Activated gamma-delta T cell treated with anti-CD3 and anti-CD28 coated beads, Interleukin-2, amount 50 U/mL, for 16 hours (primary cell): Measurements from ENCODE around the gene ANK3.

Experiments used
- DNase-seq: peaks from one replicate; pipeline ENCODE4 v3.0.0-alpha.2; 2020; ENCODE audit warnings: low read depth

Gene ANK3

DNA sequence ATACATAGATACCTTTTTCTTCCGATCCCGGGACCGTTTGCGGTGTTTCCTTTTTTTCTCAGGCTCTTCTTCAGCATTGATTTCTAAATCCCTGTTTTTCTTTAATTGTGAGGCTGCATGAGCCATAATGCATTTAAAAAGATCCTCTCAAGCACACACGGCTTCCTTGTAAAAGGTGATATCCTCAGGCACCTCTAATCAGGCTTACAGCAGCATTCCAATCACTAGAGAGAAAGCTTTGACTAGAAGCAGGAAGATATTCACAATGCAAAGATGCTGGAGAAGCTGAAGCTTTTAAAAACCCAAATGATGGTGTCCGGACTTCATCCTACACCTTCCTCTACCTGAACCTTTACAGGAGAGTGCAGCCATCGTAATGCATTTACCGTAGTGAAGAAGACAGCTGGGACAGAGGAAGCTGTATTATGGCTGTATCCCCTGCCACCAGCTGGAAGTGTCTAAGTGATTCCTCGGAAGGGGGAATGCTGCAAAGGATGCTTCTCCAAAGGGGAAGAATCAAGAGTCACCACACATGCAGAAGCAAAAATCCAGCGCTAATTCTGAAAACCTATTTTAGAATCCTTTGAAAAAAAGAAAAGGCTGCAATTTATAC, at the start of gene ANK3:
ANK3 (minus strand) TSS at position 463 of the 613 bp plus-strand sequence; CDS start at position 126, 337 bp downstream.
- no peak for DNase-seq

DNA sequence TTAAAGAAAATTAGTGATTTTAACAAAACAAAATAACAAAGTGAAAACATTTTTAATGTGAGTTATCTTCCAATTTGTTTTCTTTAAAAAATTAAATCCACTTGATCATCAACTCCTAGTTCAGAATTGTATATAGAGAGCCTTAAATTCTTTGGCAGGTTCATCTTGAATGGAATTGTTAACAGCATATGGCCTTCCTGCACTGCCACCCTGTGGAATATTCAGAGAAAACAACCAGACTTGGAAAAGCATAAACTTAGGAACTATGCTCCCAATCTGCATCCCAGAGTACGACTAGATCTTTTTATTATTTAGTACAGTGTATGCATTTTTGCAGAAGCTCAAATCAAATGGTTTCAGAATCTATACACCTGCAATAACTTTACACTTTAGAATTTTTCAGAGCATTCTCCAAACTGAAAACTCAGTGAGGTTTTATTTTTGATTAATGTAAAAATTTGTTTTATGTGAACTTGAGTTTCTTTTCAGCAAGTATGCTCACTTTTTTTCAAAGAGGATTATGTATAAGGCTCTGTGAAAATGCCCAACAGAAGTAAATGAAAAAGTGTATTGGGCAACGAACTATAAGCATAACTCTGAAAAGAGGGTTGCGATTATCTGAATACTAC, 44.9 kb upstream of the ANK3 start:
- no peak for DNase-seq

DNA sequence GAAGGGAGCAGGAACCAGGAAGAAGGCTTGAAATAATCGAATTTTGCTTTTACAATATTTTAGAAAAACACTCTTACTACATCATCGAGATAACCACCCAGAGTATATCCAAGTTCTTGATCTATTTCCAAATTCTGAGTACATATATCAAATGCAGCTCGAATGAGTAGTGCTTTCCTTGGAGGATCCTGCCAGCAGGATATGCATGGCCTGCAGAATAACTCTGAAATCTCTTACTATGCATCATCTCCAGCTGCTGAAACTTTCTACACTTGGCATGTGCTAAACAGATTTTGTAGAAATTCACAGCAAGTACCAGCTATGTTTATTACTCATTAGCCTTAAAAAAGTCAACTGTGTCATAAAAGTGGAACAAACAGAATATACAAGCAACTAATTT, 44.0 kb upstream of the ANK3 start:
- no peak for DNase-seq

GRCh38 chr10:60430836-60431597, 41.3 kb upstream of the ANK3 start:
- DNase-seq, result no peak

DNA sequence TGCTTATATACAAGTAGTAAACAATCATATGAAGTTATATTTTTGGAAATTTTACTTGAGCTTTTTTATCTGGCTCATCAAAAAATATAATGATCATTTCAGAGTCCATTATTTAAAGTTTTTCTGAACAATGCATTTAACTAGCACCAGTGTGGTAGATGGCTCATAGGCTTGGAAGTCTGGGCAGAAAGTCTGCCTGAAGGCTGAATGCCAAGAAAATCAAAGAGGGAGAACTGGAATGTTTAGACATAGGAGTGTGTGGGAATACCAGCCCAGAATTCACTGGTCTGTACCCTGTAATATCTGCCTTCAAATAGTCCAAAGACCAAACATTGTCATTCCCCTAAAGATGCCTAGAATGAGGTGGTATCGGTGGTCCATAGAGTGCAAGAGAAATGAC, 40.3 kb upstream of the ANK3 start:
- no peak for DNase-seq

- DNase-seq, result no peak
These were observed 39.6 kb upstream of the ANK3 start for GRCh38 chr10:60429084-60429849.

DNA sequence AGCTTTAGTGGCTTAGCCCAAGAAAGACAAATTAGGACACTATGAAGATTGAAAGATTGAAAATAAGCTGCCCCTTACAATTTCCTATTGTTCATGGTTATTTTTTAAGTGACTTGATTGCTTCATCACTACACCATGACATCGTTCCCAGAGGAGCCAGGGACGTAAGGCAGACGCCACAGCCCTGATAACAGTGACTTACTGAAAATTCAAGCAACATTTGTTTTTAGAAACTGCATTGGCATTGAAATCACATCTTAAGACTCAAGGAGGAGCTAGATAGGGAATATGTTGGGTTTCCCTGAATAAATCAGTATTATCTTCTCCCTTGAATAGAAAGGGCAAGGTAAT, 38.7 kb upstream of the ANK3 start:
- DNase-seq, result no peak

DNA sequence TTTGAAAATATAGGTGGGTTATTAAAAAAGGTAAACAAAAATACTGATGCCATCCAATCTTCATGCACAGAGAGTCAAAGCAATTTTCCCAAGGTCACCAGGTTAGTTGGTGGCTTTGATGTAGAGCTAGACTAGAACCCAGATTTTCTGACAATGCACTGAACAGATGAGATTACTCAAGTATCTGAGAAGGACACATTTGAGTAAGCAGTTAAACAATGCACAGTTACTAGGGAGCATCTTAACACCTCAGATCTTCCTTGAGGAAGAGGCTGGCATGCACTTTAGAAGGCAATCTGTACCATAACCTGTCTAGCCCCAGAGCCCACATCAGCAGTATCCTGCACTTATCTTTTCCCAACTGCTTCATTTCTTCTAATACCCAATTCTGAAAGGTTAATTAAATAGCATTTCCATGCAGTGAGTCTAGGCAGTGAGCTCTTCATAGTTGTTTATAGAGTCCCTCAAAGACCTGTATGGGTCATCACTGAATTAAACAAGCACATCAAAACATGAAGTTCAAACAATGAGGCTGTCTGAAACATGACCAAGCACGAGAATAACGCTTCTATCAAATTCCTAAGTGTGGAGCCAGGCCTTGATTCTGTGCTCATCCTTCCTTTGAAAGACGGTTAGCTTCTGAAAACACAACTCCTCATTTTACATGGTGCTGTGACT, 38.2 kb upstream of the ANK3 start:
- DNase-seq, result no peak

DNA sequence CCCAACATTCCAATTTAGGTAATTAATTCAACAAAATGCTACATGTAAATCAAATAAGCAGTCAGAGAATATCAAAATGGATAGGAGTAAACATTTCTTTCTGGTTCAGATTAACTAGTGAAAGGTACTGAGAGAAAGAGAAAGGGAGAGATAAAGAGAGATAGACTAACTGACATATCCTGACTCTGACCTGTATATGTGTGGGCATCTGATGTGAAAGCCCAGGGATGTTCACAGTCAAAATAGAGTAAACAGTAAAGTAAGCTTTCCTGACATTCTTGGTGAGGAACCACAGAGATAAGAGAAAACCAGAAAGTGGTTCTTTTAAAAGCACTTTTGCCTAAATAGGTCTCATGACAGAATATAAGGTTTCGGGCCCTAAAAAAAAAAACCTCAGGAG, 37.5 kb upstream of the ANK3 start:
- no peak for DNase-seq

DNA sequence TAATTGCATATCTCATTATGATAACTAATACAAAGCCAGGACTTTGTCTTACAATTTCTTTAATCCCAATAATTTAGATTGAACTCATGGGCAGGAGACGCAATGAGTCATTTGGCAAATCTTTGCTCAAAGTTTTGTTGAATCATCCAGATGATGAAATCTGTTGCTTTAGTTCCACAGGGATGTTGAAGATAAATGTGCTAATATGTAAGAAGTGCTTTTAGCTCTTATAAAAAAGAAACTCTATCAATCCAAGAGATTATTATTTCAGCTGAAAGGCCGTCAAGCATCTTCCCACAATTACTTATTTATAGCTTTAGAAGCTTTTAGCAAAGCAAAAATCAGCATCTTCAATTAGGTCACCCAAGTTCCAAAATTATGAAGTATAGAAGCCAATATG, 36.8 kb upstream of the ANK3 start:
- no peak for DNase-seq

GRCh38 chr10:60425392-60426110, 35.9 kb upstream of the ANK3 start:
- no peak for DNase-seq

GRCh38 chr10:60424971-60425370, 35.3 kb upstream of the ANK3 start:
- no peak for DNase-seq

DNA sequence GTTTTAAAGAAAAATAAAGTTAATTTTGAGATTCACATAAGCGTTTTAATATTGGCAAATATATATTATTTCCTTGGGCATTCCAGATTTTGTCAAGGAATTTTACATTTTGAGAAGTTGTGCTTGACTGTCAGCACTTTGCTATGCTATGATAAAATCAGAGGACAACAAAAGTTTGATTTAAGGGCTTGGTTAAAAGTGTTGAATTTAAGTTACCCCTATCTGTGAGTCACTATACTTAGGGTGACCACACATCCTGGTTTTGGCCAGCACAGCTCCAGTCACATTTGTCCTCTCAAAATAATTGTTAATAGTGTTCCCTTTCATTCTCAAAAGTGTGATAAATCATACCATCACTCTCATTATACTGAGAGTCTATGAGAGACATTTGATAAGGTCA, 34.2 kb upstream of the ANK3 start:
- DNase-seq, result no peak

GRCh38 chr10:60422809-60423208, 33.1 kb upstream of the ANK3 start:
- DNase-seq, result no peak

GRCh38 chr10:60420991-60421894, 31.6 kb upstream of the ANK3 start:
- no peak for DNase-seq

- DNase-seq, result no peak
These were observed 29.6 kb upstream of the ANK3 start for GRCh38 chr10:60419249-60419648.

DNA sequence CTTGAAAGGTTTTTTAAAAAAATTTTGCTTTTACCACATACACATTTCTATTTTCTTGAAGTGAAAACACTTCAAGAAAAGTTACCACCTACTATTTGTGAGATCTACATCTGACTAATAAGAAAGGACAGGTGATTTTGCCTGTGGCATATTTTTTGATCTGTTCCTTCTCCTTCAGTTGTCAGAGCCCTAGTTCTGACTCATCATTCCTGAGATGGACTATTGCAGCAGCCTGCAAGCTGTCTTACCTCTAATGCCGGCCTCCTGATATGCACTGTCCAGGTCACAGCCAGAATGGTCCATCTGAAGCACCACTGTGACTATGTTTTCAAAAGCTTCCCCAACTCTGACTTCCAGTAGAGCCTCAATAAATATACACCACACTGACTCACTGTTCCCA, 28.2 kb upstream of the ANK3 start:
- DNase-seq, result no peak

GRCh38 chr10:60417024-60417423, 27.3 kb upstream of the ANK3 start:
- no peak for DNase-seq

DNA sequence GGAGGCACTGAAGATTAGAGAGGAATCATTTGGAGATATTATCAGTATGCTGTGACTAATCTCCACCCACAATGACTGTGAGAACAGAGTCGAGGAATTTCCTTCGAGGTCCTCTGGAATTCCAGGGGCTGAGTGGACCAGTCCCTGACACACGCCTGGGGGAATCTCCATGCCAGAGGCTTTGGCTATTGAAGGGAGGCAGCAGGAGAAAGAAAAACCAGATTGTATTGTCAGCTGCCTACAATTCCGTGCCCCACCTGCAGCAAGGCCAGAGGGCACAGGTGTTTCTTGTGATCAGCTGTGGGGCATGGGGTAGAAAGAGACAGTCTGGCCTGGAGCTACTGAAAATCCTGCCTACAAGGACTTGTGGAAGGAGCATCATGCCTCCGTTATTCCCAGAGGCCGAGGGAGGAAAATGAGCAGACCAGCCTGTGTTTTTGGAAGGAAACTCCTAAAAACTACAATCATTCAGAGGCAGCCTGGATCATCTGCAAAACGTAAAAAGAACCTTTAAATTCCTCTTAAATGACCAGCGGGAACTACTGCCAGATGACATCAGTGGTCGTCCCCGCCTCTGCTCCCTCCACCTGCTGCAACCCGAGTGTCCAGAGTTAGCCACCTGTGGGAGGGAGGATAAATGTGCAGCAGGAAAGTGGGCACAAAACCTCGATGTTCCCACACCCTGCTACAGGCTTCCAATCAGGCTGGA, 25.4 kb upstream of the ANK3 start:
- no peak for DNase-seq

- no peak for DNase-seq
These were observed 24.4 kb upstream of the ANK3 start for GRCh38 chr10:60414111-60414510.
